Lower lobe of right lung (tissue), 2 donors: ENCODE results near the gene GRAMD1B. TPM values are rescaled to one million over a fixed set of nuclear protein-coding genes. Genes with fewer than 3 reads are reported as not detected.
"Not testable (repeated sequence)": the region's sequence is repeated elsewhere in the genome, so short reads cannot be mapped to it uniquely, and the experiment has no call there.

Experiments used
- ATAC-seq, 2 donors: fragments of 200-7000 bp; cut with Tn5 transposase; one replicate each; pipeline ENCODE4 v1.9.1; 2020 to 2022; ENCODE audit warnings: mild to moderate bottlenecking in 2 of 2, moderate library complexity in 2 of 2
- DNase-seq: peaks from one replicate; pipeline ENCODE4 v3.0.0-alpha.2; 2020
- H3K27ac ChIP-seq: fragments of 200-600 bp; one replicate; pipeline ENCODE4 v1.8.0; 2022
- H3K27me3 ChIP-seq: fragments of 200-600 bp; one replicate; pipeline ENCODE4 v1.8.0; 2022; ENCODE audit warnings: low read depth
- H3K36me3 ChIP-seq: fragments of 200-600 bp; one replicate; pipeline ENCODE4 v1.8.0; 2022; ENCODE audit warnings: mild to moderate bottlenecking
- H3K4me1 ChIP-seq: fragments of 200-600 bp; one replicate; pipeline ENCODE4 v1.8.0; 2022
- H3K4me3 ChIP-seq: fragments of 200-600 bp; one replicate; pipeline ENCODE4 v1.8.0; 2022; ENCODE audit warnings: mild to moderate bottlenecking
- H3K9me3 ChIP-seq: fragments of 200-600 bp; one replicate; pipeline ENCODE4 v1.8.0; 2022
- intact Hi-C: fragments of 100-400 bp; cut with DNase I; formaldehyde crosslinking; loops from one replicate; pipeline ENCODE4 v1.11.0; 2022
- total RNA-seq: library from RNA; stranded (reverse); fragmentation: NEBNext Ultra II Directional; extraction: Animal tissue kit (Norgen Biotek cat#: 25700); gene quantifications from one replicate; pipeline ENCODE4 v1.2.1, GENCODE V29; 2021
- TF ChIP-seq, protein P1 (sequence below): fragments of 200-600 bp; IDR thresholded peaks from one replicate; pipeline ENCODE4 v1.8.0; 2022; ENCODE audit warnings: antibody characterized with exemption, mild to moderate bottlenecking
- donor health status: DM: no; HTN: yes; CAD: no; lungs with severe emphysema.

Gene GRAMD1B
- total RNA-seq, 1 donor from 2014 or later, result 9.9 TPM

DNA sequence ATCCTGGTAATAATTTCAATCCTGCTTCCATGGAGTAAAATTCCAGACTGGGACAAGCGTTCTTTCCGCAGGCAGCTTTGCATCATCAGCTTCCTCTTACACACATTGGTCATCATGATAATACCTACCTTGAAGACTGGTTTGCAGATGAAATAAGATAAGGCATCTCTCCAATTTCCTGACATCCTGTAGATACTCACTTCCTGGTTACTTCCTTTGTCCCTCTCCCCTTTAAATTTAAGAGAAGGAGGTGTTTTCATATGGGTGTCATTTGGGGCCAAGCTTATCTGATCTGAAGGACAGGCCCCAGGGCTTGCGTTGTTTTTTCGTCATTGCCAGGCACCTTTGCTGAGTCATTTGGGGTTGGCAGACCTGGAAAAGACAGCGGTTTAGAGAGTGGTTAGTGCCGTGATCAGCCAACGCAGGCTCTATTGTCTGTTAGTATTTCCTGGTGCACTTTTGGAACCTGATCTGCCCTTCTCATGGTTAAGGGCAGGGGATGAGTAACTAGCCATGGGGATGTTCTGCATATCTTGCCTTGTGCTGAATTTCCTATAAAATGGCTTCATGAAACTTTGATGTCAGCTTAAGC is 24.1 kb downstream of the GRAMD1B start:
- no peak for ATAC-seq
- no peak overlapping the region for H3K27ac ChIP-seq
- TF ChIP-seq, protein P1, sequence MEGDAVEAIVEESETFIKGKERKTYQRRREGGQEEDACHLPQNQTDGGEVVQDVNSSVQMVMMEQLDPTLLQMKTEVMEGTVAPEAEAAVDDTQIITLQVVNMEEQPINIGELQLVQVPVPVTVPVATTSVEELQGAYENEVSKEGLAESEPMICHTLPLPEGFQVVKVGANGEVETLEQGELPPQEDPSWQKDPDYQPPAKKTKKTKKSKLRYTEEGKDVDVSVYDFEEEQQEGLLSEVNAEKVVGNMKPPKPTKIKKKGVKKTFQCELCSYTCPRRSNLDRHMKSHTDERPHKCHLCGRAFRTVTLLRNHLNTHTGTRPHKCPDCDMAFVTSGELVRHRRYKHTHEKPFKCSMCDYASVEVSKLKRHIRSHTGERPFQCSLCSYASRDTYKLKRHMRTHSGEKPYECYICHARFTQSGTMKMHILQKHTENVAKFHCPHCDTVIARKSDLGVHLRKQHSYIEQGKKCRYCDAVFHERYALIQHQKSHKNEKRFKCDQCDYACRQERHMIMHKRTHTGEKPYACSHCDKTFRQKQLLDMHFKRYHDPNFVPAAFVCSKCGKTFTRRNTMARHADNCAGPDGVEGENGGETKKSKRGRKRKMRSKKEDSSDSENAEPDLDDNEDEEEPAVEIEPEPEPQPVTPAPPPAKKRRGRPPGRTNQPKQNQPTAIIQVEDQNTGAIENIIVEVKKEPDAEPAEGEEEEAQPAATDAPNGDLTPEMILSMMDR, result no peak

DNA sequence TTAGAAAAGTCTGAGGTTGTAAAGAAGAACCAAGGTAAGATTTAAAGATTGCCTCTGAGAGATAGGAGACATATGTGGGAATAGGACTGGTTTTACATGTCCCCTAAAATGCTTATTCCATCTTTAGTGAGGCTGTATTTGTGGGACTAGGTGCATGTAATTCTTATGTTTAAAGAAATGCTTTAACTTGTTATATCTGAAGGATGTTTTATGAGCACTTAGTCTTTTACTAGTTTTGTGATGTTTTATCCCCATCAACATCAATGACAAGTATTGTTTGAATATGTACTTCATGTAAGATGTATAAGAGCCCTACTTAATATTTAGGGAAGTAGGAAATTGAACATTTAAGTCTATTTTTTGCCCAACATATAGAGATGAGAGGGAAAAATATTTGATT is 24.7 kb downstream of the GRAMD1B start:
- intact Hi-C loops, result no loop called here
- Histone ChIP-seq H3K9me3 (no peaks in the 10 kb centered on the region), H3K27ac (no peak overlapping the region)

More for the DNA sequence above, 24.1 kb downstream of the GRAMD1B start:
- intact Hi-C loops, result no loop called here
- peaks cover 8% of the 10 kb centered on the region for H3K4me1 ChIP-seq
- no peaks in the 10 kb centered on the region for H3K27me3 ChIP-seq
- no peaks in the 10 kb centered on the region for H3K36me3 ChIP-seq
- DNase-seq, result no peak
- H3K4me3 ChIP-seq, result no peak overlapping the region
- no peaks in the 10 kb centered on the region for H3K9me3 ChIP-seq

DNA sequence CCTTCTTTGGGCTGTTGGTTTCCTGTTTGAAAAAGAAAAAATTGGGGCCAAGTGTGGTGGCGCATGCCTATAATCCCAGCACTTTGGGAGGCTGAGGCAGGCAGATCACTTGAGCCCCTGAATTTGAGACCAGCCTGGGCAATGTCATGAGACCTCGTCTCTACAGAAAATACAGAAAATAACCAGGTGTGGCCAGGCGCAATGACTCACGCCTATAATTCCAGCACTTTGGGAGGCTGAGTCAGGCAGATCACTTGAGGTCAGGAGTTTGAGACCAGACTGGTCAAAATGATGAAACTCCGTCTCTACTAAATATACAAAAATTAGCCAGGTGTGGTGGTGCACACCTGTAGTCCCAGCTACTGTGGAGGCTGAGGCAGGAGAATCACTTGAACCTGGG is 26.4 kb downstream of the GRAMD1B start:
- H3K27me3 ChIP-seq, H3K4me1 ChIP-seq, intact Hi-C loops: not testable (repeated sequence)

More for the DNA sequence above, 24.7 kb downstream of the GRAMD1B start:
- no peak for DNase-seq
- Histone ChIP-seq H3K4me1 (peaks cover 8% of the 10 kb centered on the region), H3K36me3 (no peaks in the 10 kb centered on the region), H3K27me3 (no peaks in the 10 kb centered on the region), H3K4me3 (no peak overlapping the region)
- TF ChIP-seq, protein P1, result no peak
- ATAC-seq, result no peak

DNA sequence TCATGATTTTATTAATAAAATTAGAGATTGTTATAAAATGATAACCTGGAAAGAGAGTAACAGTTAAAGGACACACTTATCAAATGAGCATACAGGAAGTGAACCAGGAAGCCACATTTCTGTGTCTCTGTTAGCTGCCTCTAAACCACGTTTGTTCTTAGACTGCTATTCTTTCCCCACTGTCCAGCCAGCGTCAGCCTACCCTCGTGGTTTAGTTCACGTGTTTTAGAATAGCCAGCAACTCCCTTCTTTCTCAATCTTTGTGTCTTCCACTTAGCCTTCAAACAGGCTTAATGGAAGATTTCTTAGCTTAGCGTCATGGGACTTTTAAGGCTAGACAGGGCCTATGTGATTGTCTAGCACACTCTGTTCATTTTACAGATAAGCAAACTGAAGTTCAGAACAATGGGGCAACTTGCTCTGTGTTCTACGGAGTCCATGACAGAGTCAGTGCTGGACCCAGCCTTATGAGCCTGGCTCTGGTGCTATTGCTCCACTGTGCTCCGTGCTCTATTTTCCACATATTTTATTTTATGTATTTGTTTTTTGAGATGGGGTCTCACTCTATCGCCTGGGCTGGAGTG is 27.2 kb downstream of the GRAMD1B start:
- Histone ChIP-seq H3K4me3 (no peak overlapping the region), H3K36me3 (no peaks in the 10 kb centered on the region), H3K9me3 (no peaks in the 10 kb centered on the region), H3K27ac (peak overlapping the region; percentile 69), H3K4me1 (peaks cover 8% of the 10 kb centered on the region), H3K27me3 (no peaks in the 10 kb centered on the region)
- intact Hi-C loops, result no loop called here
- TF ChIP-seq, protein P1, result no peak
- peak; percentile 85 to 86 for ATAC-seq
- DNase-seq, result peak; percentile 63

More for the DNA sequence above, 26.4 kb downstream of the GRAMD1B start:
- not testable (repeated sequence) for H3K9me3 ChIP-seq, H3K27ac ChIP-seq, H3K36me3 ChIP-seq, DNase-seq, H3K4me3 ChIP-seq, ATAC-seq

DNA sequence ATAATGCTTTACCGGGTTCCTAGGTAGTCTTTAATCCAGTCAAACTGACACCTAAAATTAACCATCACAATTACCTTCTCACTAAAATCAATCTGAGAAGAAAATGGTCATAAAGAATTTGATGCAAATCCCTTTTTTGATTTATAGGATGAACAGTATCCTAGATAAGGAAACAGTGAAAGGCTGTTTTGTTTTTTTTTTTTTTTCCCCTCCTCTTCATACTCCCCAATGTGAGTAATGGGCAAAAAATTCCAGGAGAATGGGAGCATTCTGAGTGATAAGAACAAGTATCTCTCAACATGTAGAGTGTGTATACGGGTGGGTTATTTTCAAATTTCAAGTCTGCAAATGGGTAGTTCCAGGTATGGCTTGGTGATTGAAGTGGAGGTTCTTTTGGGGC is 28.4 kb downstream of the GRAMD1B start:
- no peaks in the 10 kb centered on the region for H3K9me3 ChIP-seq
- ATAC-seq (no peak), DNase-seq (no peak)
- H3K36me3 ChIP-seq, result no peaks in the 10 kb centered on the region
- no peak overlapping the region for H3K27ac ChIP-seq
- peaks cover 8% of the 10 kb centered on the region for H3K4me1 ChIP-seq
- TF ChIP-seq, protein P1, result no peak
- intact Hi-C loops, result no loop called here
- H3K27me3 ChIP-seq, result no peaks in the 10 kb centered on the region
- no peak overlapping the region for H3K4me3 ChIP-seq

DNA sequence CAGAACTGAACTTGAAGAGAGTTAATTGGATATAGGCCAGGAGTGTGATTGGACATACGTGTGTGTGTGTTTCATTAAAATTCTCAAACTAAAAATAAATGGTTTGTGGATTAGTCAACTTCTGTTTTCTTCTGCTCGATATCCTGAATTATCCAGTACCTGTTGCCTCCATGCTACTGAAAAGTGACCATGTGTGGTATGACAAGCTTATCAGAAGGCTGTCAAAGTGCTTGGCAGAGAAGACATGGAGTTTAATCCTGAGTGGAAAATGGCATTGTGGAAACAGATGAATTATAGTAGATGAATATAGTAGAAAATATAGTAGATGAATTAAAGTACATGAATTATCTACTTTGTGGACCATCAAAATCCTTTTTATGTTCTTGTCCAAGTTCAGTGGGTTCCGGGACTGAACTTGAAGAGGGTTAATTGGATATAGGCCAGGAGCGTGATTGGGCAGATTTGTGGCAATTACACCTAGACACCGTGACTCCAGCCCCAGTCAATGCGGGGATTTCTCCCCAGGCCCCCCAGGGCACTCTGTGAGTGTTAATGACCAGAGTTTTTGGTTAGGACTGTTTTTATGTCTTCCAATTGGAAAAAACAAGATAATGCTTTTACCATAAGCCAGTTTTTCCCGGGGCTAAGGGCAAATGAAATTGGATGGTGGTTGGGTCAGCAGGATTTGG is 30.1 kb downstream of the GRAMD1B start:
- ATAC-seq (no peak), DNase-seq (no peak)
- intact Hi-C loops, result no loop called here
- Histone ChIP-seq H3K4me3 (no peak overlapping the region), H3K36me3 (no peaks in the 10 kb centered on the region), H3K27me3 (no peaks in the 10 kb centered on the region), H3K9me3 (no peaks in the 10 kb centered on the region), H3K27ac (no peak overlapping the region), H3K4me1 (peaks cover 8% of the 10 kb centered on the region)
- TF ChIP-seq, protein P1, result no peak
